Lung (tissue), 12 donors: ENCODE measurements around the gene OLFM3. TPM values are rescaled to one million over a fixed set of nuclear protein-coding genes. Genes with fewer than 3 reads are reported as not detected.

Experiments used
- ATAC-seq: fragments of 200-7000 bp; cut with Tn5 transposase; one replicate; pipeline ENCODE4 v1.9.1; 2020; ENCODE audit warnings: moderate number of reproducible peaks; ENCODE audit not compliant: insufficient read depth, low FRiP score
- DNase-seq, 3 donors: peaks; one replicate each; pipeline ENCODE4 v3.0.0-alpha.2; 2013 to 2017
- H3K27ac ChIP-seq, 2 donors: one replicate each; pipeline ENCODE4 v1.5.1; 2013; ENCODE audit warnings: mild to moderate bottlenecking in 2 of 2, moderate library complexity in 2 of 2, control low read depth in 1 of 2, inconsistent platforms in 1 of 2, low read depth in 1 of 2, low read length in 1 of 2
- H3K27me3 ChIP-seq, 3 donors: one replicate each; pipeline ENCODE4 v1.5.1; 2013; ENCODE audit warnings: low read length in 2 of 3; ENCODE audit not compliant: control insufficient read depth in 3 of 3, insufficient read depth in 3 of 3
- H3K36me3 ChIP-seq, 4 donors: one replicate each; pipeline ENCODE4 v1.5.1; 2013; ENCODE audit warnings: low read length in 4 of 4, mild to moderate bottlenecking in 1 of 4, moderate library complexity in 1 of 4; ENCODE audit not compliant: control insufficient read depth in 4 of 4, insufficient read depth in 4 of 4
- H3K4me1 ChIP-seq, 5 donors: one replicate each; pipeline ENCODE4 v1.5.1; 2013; ENCODE audit warnings: low read length in 5 of 5, mild to moderate bottlenecking in 2 of 5, moderate library complexity in 1 of 5; ENCODE audit not compliant: control insufficient read depth in 5 of 5, insufficient read depth in 5 of 5
- H3K4me3 ChIP-seq: one replicate; pipeline ENCODE4 v1.5.1; 2013; ENCODE audit warnings: mild to moderate bottlenecking, control low read depth, moderate library complexity
- H3K9ac ChIP-seq, 2 donors: one replicate each; pipeline ENCODE4 v1.5.1; 2013; ENCODE audit warnings: low read length in 2 of 2, control low read depth in 1 of 2; ENCODE audit not compliant: insufficient read depth in 1 of 2
- H3K9me3 ChIP-seq, 4 donors: one replicate each; pipeline ENCODE4 v1.5.1; 2013; ENCODE audit warnings: low read length in 3 of 4, mild to moderate bottlenecking in 1 of 4, moderate library complexity in 1 of 4; ENCODE audit not compliant: control insufficient read depth in 4 of 4, insufficient read depth in 3 of 4
- WGBS, 2 donors: extraction: QIAGEN DNeasy Blood & Tissue Kit; methylation state at CpG; one replicate each; pipeline ENCODE4 v1.1.7; 2013; 5-methylcytosine and 5-hydroxymethylcytosine counted together
- polyA plus RNA-seq, 2 donors: library from polyadenylated mRNA; stranded (reverse); fragments of 200-250 nt; gene quantifications; one replicate each; pipeline ENCODE4 v1.2.1, GENCODE V29; 2013
- total RNA-seq, 2 donors: library from RNA; depleted of rRNA in 1 of 2; stranded (reverse); fragments of >200 nt in 1 of 2; gene quantifications; one replicate each; pipeline ENCODE4 v1.2.1, GENCODE V29; 2014 to 2021
- TF ChIP-seq, protein P1 (sequence below): IDR thresholded peaks from 2 replicates; pipeline ENCODE4 v1.5.1; 2012; ENCODE audit warnings: mild to moderate bottlenecking; ENCODE audit errors: control extremely low read depth, extremely low read depth
- donor health status: control.
- donor health status: control.
- donor health status: Bipolar disorder and iron deficiency.
- donor health status: healthy.
- donor health status: DM: yes; HTN: yes; CAD: no.

Gene OLFM3
- total and polyA plus RNA-seq, 4 donors = 8.1 TPM; not detected in 3

DNA sequence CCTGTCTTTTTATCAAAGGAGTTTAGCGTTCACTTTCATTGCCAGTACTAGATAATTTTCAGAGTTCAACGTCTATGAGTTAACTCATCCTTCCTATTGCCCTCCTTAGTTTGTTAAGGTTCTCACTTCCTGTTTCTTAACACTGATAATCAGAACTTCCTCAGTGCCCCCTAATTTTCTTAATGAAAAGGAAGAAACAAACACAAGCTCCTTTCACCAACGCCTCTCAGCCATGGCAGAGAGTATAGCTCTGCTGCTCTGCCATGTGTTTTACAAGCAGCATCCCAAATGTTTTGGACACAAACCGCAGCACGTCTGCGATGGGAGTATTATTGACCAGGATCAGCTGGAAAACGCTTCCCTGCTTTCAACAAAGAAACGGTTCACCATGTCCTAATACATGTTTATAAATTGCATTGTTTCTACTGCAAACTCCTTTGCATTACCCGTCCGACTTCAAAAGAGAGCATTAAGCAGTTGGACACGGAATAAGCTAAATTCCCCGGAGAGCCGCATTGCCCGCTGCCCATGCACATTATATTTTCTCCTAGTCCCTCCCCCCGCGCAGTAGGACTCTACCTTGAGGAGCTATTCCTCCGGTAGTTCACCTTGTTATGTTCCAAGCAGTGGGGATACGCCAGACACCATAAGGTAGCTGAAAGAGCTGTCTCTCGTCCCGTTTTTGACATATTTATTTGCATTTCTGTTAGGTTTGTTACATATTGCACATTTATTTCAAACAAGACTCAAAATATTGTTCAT is 561 bp downstream of the OLFM3 start:
- peak in 2 of 3 donors; percentile 0 to 1 for DNase-seq

DNA sequence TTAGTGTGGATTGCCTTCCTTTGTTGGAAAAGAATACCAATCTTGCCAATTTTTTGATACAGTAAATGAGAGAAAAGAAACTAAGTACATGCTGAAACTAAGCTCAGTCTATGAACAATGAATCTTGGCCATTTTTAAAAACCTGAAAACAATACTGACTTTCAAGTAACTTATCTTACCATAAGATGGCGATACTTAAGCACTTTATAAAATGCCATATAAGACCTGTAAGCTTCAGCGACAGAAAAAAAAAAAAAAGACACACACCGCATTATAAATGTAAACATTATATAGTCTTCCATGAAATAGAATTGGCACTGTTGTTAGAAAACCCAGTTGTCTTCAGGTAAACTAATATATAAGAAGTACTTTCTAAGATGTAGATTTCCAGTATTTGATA is 3.0 kb downstream of the OLFM3 start:
- Histone ChIP-seq H3K9me3 (peaks cover 0 to 3% (median 0%) of the 10 kb centered on the region in 4 donors), H3K9ac (no peak overlapping the region), H3K36me3 (no peaks in the 10 kb centered on the region), H3K4me1 (peaks cover 0 to 5% (median 0%) of the 10 kb centered on the region in 5 donors), H3K27me3 (peaks cover 0 to 2% (median 0%) of the 10 kb centered on the region in 3 donors), H3K27ac (no peak overlapping the region), H3K4me3 (no peak overlapping the region)
- ATAC-seq (no peak), DNase-seq (no peak)
- TF ChIP-seq, protein P1, sequence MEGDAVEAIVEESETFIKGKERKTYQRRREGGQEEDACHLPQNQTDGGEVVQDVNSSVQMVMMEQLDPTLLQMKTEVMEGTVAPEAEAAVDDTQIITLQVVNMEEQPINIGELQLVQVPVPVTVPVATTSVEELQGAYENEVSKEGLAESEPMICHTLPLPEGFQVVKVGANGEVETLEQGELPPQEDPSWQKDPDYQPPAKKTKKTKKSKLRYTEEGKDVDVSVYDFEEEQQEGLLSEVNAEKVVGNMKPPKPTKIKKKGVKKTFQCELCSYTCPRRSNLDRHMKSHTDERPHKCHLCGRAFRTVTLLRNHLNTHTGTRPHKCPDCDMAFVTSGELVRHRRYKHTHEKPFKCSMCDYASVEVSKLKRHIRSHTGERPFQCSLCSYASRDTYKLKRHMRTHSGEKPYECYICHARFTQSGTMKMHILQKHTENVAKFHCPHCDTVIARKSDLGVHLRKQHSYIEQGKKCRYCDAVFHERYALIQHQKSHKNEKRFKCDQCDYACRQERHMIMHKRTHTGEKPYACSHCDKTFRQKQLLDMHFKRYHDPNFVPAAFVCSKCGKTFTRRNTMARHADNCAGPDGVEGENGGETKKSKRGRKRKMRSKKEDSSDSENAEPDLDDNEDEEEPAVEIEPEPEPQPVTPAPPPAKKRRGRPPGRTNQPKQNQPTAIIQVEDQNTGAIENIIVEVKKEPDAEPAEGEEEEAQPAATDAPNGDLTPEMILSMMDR = no peak
- WGBS, 2 donors = 44 to 55% methylated on average over 3 of the region's 3 CpGs

More for the DNA sequence above, 561 bp downstream of the OLFM3 start:
- H3K4me1 ChIP-seq = peaks cover 0 to 5% (median 0%) of the 10 kb centered on the region in 5 donors
- H3K36me3 ChIP-seq = no peaks in the 10 kb centered on the region
- H3K27me3 ChIP-seq = no peaks in the 10 kb centered on the region
- H3K9me3 ChIP-seq = peaks cover 0 to 3% (median 0%) of the 10 kb centered on the region in 4 donors
- no peak overlapping the region for H3K9ac ChIP-seq
- H3K27ac ChIP-seq = no peak overlapping the region
- H3K4me3 ChIP-seq = no peak overlapping the region
- TF ChIP-seq, protein P1 = no peak
- ATAC-seq = no peak
- 8% methylated on average over 20 of the region's 20 CpGs for WGBS, 2 donors

DNA sequence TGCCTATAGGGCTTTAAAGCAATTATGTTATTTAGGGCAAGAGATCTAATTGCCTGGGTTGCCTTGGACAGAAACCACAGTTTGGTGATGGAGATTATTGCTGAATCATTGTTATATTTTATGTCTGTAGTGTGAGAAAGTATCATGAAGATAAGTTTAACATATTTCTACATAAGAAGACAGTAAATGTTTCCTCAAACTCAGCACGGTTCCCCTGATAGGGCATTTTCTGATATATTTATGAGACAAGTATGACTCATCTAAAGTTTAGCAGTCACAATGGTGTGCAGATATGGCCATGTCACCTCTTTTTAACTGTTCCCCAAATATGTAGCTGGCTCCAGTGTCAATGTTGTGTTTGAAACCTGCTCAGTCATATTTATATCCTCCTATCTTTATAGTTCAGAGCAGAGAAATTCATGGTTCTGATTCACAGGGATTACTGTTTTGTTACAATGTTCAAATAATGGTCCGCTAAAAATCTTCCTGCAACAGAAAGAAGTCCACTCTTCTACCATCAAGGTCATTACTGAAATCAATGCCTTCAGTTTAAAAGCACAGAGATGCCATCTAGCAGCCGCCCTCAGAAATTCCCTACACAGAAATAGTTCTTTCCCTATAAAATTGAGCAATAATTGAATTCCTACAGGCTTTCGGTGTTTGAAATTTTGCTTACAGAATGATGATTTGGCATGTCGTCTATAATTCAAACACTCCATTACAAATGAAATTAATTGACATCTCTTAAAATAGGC is 3.7 kb downstream of the OLFM3 start:
- Histone ChIP-seq H3K36me3 (no peaks in the 10 kb centered on the region), H3K27ac (no peak overlapping the region), H3K4me3 (no peak overlapping the region), H3K4me1 (peaks cover 0 to 5% (median 0%) of the 10 kb centered on the region in 5 donors), H3K9me3 (peaks cover 0 to 3% (median 0%) of the 10 kb centered on the region in 4 donors), H3K27me3 (peaks cover 0 to 2% (median 0%) of the 10 kb centered on the region in 3 donors), H3K9ac (no peak overlapping the region)
- no peak for ATAC-seq
- TF ChIP-seq, protein P1 = no peak
- 64 to 67% methylated on average over 5 of the region's 5 CpGs for WGBS, 2 donors
- no peak for DNase-seq
